HG03066 (cell line): ENCODE results near the gene TFEB.
A peak's percentile ranks its signal among the peaks of the same experiment; 100 is the strongest.

Experiments used
- ATAC-seq: cut with Tn5 transposase; IDR thresholded peaks from one replicate; pipeline ENCODE4 v1.9.1; 2021; ENCODE audit warnings: low read depth; ENCODE audit not compliant: unreplicated experiment

TFEB gene

DNA sequence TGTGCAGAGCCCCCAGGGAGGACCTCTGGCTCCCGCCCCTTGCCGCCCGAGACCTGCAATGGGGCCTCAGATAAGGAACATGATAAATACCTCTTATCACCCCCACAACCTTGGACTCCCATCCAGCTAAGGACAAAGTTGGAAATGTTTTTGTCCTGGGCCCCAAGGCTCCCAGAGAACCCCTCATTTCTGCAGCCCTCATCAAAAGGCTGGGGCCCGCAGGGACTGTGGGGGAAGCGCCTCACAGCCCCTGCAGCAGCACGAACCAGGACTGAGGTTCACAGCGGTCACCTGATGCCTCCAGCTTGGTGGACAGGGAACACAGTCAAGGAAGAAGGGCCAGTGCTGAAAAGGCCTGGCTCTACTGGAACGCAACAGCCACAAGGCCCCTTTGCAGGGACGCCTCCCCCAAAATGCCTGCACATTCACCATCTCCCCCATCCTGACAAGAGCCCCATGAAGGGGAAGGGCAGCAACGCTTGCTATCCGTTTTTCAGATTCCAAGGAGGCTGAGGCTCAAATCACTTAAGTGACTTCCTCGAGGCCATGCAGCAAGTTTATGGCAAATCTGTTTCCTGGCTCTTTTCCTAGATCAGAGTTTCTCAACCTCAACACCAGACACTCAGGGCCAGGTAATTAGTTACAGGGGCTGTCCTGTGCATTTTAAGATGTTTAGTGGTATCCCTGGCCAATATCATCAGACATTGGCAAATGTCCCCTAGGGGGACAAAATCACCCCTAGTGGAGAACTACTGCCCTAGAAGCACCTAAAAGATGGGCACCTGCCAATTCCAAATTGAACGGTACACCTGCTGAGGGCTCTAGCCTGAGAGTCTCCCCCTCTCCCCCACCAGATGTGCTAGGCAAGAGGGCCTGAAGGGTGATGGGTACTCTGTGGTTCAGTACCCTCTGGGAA lies 10.6 kb downstream of the TFEB start:
- no peak for ATAC-seq

DNA sequence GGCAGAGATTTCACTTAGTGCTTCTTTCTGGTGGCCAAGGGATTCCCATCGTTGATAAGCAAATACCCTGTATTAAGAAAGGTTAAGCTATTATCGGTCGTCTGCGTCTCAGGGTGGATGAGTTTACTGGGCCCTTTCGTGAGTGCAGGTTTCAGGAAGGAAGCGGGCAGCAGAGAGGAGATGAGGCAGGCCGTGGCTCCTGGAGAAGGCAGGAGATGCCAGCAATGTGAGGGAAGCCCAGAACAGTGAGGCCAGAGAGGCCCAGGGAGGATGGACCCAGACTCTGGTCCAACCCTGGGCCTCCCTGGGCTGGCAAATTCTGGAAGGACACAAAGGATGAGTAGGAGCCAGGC lies 11.2 kb downstream of the TFEB start:
- no peak for ATAC-seq

DNA sequence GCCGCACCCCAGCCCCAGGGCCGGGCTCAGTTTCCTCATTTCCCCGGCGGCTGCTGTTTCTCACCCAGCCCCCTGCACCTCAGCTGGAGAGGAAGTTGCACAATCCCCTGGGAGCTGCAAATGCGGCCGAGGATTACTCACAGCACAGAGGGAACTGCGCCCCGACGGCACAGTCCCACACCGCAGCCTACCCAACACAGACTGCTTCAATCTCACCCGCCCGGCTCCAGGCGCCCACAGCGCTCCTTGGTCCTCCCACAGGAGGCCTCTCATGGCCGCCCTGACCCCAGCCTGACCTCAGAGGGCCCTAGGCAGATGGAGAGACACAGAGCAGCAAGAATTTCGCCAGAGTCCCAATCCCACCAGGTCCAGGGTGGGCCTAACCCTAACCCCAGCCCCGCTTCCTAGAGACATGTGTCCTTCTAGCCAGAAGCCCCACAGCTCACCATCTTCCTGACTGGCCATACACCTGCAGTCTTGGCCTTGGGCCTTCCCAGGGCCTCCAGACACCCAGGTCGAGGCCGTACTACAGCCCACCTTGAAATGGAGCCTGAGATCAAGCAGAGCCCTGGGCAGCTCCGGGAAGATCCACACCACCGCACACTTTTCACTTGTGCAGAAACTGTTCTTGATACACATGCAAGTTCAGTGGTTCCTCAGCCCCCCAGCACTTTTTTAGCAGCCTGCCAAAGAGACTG lies 11.7 kb downstream of the TFEB start:
- peak; percentile 66 for ATAC-seq

DNA sequence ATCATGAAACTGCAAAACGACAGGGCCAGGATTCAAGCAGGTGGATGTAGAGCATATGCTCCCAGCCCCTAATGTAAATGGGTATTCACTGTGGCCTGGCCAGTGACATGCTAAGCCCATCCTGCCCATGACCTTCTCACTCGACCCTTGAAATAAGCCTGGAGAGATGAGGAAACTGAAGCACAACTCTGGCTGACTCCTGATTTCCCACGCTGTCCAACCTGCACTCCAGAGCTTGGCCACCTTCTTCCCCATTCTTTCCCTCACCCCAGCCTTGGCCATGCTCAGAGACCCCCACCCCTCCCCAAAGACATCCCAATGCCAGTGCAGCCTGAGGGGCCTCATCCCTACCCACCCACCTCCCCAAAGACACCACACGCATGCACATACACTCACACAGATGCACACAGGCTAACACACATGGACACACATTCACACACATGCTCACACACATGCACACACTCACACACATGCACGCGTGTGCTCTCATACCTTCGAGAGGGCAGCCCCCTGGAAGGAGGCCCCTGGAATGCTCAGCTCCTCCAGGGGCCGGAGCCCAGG lies 12.4 kb downstream of the TFEB start:
- ATAC-seq, result no peak

DNA sequence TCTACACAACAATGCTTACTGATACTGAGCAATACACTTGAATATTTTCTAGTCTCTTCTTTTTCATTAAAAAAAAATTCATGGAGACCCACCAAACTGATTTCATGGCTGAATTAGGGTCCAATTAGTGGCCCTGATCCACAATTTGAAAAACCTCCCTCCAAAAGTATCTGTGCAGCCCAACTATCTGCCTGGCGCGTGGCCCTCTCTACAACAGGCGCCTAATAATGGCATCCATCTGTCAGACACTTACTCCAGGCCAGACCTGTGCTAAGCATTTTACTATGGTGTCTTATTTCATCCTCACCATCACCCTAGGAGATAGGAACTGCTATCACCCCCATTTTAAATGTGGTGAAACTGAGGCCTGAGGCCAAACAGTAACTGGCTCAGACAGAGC lies 14.0 kb downstream of the TFEB start:
- ATAC-seq, result no peak

DNA sequence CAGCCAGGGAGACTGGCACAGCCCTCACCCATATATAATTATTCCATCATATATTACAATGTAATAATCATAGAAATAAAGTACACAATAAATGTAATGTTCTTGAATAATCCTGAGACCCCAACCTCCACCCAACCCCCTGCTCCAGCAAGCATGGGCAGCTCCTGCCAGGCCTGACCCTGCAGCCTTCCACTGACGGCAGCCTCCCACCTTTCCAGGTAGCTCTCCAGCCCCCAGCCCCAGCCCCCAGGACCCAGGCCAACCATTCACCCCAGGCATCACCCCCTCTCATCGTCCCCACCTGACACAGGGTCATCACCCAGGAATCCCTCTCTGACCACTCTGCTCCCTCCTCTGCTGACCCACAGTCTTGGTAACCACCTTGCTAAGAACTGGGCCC lies 14.6 kb downstream of the TFEB start:
- ATAC-seq, result no peak

DNA sequence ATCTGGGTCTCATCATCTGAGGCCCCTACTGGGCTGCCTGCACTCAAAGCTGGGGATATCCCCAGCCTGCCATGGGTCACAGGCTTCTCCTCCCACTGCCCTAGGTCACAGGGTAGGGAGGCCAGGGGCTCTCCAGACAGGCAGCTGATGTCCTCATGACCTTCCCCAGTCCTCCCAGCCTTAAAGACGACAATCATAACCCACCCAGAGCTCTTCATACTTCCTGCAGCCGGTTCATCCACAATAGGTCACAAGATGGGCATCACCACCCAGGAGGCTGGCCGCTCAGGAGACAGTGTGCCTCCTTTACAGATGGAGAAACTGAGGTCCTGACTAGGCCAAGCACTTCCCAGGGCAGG lies 15.2 kb downstream of the TFEB start:
- no peak for ATAC-seq

DNA sequence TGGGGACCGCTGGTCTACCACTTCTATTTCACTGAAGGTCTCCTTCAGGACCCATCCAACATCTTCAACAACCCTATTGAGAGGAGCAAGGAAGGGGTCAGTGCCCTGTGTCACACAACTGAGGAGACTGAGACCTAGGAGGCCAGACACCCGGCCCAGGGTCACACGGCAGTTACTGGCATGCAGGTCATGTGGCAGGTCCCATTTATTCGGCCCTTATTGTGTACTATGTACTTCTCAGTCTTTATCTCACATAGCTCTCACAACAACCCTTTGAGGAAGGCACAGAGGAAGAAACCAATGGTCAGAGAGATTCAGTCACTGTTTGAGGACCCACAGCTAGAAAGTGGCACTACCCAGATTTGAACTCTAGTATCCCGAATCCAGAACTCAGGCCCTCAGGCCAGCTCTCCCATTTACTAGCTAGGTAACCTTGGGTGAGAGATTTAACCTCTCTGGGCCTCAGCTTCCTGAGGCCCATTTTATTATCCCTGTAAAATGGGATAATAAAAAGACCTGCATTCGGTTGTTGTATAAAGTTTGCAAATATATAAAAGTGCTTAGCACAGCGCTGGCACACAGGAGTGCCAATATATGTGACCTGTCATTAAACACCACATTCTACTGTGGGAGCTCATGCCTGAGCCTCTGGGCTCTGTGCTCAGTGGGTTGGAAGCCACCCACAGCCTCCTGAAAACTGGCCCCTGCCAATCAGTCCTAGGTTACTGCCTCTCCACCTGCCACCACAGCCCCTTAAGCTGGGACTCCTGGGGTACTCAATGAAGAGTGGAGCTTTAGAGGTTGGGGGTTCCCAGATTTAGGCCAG lies 15.8 kb downstream of the TFEB start:
- no peak for ATAC-seq

DNA sequence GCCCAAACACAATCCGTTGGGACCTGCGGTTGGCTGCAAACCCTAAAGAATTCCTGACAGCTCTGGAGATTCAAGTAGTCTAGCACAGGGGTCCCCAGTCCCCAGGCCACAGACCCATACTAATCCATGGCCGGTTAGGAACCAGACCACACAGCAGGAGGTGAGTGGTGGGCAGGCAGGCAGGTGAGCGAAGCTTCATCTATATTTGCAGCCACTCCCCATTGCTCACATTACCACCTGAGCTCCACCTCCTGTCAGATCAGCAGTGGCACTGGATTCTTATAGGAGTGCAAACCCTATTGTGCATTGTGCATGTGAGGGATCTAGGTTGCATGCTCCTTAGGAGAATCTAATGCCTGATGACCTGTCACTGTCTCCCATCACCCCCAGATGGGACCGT lies 16.6 kb downstream of the TFEB start:
- no peak for ATAC-seq

DNA sequence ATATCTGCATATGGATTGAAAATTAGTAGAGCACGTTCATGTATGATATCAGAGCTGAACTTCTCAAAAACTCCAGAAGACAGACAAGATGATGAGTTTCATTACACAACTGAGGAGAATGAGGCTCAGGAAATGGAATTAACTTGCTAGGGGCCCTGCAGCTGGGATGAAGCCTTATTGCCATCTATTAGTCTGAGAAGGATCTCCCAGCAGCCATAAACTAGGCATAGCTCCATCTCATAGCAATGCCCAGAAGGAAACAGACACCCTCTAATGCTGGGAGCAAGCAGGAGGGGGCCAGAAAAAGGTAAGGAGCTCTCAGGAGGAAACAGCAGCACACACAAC lies 18.0 kb downstream of the TFEB start:
- ATAC-seq, result no peak

DNA sequence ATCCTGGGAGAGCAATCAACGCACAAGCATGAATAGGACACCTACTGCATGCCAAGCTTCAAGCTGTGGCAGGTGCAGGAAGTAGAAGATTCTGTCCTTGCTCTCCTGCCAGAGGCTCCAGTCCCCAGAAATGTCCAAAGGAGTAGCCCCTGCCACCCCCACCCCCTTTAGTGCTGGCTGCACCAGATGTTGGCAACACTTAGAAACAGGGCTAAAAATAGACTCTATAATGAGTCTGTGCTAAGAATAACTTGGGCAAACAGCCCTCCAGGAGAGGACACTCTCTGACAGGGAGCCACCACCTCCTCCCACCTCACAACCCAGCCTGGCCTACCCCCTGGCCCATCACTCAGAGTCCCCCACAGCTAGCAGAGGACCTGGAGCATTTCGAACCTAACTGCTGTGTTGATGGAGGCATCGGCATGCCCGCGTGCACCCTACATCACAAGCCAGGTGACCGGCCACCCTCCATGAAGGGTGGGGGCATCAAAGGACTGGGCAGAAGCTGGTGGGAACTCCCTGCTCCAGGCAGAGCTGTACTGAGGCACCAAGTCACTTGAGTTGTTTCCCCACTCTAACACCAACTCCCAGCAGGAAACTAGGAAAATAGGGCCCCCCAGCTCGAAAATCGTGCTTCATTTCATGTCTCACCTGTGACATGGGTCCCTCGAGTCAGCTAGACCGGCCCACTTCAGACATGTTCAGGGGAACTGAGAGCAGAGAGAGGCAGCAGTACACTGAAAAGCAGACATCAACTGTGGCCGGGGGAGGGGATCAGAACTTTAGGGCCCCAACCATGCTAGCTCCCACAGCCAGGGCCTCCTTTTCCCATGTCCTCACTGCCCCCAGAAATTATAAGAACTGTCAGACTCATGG lies 18.7 kb downstream of the TFEB start:
- no peak for ATAC-seq

DNA sequence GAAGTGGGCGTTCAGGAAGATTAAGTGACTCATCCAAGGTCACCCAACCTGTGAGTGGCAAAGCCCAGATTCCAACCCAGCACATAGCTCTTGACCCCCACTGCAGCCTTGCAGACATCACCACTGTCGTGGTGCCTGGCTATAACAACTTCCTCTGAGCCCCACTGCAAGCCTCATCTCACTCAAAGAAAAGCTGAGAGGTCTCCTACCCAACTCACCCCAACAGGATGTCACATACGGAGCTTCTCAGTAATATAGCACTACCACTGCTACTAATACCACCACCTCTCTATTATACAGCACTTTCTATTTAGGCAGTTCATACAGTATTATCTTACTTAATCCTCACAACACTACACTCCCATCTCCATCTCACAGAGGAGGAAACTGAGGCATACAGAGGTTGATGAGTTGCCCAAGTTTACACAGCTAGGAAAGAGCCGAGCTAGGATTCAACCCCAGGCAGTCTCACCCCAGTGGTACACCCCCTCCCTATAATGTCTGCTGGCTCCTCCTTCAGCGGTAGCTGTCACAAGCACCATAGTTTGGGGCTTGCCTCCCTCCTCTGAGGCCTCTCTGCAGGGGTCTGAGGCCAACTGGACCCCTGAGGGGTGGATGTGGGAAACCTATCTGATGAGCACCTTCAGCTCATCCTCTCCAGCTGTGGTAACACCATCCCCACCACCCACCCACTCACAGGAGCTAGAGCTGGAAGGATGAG lies 19.5 kb downstream of the TFEB start:
- no peak for ATAC-seq

DNA sequence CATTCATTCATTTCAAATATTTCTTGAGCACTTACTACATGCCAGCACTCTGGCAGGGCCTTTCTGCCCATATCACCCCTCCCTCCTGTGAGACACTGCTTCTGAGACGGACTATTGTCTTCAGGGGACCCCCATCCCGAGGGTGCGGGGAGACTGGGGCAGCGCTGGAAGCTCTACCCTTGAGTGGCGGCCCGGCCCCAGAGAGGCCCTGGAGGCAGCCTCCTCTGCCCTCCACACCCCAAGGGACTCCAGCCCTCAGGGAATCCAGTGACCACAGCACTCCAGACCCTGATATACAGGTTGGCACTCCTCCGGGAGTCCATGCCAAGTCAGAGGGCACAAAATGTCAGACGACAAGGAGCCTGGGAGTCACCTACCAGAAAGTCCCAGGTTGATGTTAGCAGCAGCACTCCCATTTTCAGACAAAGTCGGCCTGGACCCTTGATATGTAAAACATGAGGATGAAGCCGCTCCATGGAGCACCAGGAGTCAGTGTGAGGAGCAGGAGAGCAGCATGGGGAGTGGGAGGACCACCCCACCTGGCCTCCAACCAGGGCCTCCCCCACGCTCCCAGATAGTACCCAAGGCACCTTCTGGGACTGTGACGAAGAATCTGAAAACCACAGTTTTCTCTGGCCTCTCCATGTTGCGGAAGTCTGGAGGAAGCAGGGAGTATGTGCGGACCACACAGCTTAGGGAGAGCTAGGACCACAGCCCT lies 20.7 kb downstream of the TFEB start:
- ATAC-seq, result no peak

DNA sequence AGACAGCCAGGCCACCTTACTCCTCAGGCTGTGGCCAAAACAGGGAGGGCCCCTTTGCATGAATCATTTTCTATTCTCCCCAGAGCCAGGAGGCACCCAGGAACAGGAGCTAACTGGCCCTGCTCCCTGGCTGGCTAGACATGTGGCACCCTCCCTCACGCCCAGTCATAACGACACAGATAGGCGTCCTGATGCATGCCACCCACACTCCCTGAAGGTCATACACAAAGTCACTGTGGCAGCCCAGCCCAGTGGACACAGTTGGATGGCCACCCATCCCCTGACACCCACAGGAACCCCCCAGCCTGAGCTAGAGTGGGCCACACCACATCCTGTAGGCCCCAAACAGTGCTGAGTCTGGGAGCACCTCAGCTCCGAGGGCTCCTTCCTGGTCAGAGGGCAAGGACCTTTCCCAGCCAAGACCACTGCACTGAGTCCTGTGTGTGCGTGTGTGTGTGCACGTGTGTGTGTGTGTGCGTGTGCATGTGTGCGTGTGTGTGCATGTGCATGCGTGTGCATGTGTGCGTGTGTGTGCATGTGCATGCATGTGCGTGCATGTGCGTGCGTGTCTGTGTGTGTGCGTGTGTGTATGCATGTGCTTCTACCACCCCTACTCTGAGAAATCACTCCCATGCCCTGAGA lies 21.6 kb downstream of the TFEB start:
- peak; percentile 55 for ATAC-seq

DNA sequence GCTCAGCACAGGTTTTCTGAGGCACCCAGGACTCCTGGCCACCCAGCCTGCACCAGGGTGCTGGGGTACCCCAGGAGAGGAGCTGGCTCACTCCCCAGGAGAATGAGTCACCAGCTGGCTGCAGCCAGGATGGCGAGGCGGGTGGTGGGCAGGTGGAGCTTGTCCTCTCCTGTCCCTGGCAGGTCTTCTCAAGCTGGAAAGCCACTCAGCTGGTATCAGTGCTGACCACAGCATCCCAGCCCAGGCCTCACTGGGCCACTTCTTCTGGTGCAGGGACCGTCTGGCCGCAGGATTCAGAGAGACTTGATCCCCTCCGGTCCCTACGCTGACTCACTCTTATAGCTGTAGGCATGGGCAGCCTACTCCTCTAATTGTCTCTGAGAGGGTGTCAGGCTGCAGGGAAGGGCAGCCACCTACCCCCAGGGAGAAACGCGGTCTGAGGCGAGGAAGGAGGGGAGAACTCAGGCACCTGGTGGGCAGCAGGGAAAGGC lies 22.2 kb downstream of the TFEB start:
- ATAC-seq, result peak; percentile 17

DNA sequence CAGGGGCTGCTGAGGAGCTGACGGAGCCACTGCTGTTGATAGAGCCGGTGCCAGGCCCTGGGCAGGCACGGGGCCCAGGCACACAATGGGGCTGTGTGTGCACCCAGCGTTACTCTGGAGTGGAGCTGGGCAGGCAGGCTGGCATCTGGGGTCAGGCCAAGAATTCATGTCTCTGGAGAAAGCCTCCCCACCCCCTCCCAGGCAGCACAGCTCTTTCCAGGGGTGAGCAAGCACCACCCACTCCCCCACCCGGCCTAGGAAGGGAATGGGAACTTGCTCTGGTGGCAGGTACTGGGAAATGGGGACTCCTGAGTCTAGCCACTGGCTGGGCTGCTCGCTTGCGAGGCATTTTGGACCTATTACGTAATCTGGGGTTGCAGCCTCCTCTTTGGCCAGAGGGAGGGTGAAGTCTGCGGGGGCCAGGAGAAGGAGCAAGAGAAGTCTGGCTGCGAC lies 22.7 kb downstream of the TFEB start:
- ATAC-seq, result no peak

DNA sequence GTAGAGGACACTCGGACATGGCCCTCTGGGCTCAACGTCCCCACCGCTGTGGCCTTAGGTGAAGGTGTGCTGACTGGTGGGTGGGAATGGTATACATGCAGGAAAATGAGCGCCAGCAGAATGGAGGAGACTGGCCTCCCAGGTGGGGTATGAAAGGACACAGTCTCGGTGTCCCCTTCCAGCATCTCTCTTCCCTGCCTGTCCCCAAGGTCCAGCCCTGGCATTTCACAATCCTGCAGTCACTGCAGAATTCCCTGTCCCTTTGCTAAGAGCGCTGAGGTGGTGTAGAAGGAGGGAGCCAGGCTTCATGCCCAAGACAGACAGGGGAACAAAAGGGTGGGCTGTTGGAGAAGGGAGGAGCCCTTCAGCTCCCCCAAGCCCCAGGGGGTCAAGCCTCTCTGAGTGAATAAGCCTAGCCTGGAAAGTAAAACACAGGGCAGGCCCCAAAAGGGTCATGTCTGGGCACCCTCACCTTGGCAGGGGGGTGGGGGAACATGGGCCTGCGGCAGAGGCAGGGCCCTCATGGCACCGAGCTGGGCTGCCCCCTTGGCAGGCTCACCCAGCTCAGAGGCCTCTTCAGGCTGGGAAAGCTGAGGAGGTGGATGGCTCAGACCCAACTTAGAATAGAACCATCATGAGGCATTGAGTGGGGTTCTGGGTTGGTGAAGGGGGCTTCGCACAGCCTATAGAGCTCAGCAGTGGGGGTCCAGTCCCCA lies 23.9 kb downstream of the TFEB start:
- ATAC-seq, result no peak

DNA sequence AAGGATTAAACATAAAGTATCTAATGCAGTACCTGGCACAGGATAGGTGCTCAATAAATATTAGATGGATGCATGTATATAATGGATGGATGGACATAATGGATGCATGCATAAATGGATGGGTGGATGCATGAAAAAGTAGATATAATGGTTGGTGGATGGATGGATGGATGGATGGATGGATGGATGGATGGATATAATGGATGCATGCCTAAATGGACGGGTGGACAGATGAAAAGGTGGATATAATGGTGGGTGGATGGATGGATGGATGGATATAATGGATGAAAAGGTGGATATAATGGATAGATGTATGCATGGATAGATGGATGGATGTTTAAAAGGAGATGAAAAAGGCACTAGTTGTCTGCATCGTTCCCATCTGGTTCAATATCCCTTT lies 26.0 kb downstream of the TFEB start:
- ATAC-seq, result no peak
